Thyroid gland (tissue), 4 donors: Measurements from ENCODE around the gene BTBD9. TPM values are rescaled to one million over a fixed set of nuclear protein-coding genes. Genes with fewer than 3 reads are reported as not detected.

ENCODE experiments used
- DNase-seq, 2 donors: peaks; one replicate each; pipeline ENCODE4 v3.0.0-alpha.2; 2019
- H3K27ac ChIP-seq, 3 donors: fragments of 200-600 bp; sonication (generic); 1 replicate in 2 of 3; 2 replicates in 1 of 3; pipeline ENCODE4 v1.5.1; 2016 to 2019; ENCODE audit warnings: mild to moderate bottlenecking in 1 of 3, moderate library complexity in 1 of 3
- H3K27me3 ChIP-seq: fragments of 200-600 bp; sonication (generic); one replicate; pipeline ENCODE4 v1.5.1; 2019
- H3K36me3 ChIP-seq, 2 donors: fragments of 200-600 bp; sonication (generic); one replicate each; pipeline ENCODE4 v1.5.1; 2016 to 2019
- H3K4me1 ChIP-seq, 2 donors: fragments of 200-600 bp; sonication (generic); one replicate each; pipeline ENCODE4 v1.5.1; 2017 to 2019
- H3K4me3 ChIP-seq, 3 donors: fragments of 200-600 bp; sonication (generic); replicated peaks in 1 of 3; 1 replicate in 2 of 3; 2 replicates in 1 of 3; pipeline ENCODE4 v1.5.1; 2016; ENCODE audit warnings: mild to moderate bottlenecking in 1 of 3
- H3K9me3 ChIP-seq: fragments of 200-600 bp; sonication (generic); one replicate; pipeline ENCODE4 v1.5.1; 2017
- CTCF ChIP-seq, 6 experiments: fragments of 200-600 bp in 3 of 6; fragments of 450-650 bp in 3 of 6; sonication (generic) in 3 of 6; IDR thresholded peaks; one replicate each; pipeline ENCODE4 v1.5.1; 2016 to 2019; ENCODE audit warnings: antibody characterized with exemption in 6 of 6, mild to moderate bottlenecking in 2 of 6, inconsistent platforms in 1 of 6, moderate library complexity in 1 of 6
- POLR2A ChIP-seq, 2 donors: fragments of 450-650 bp; IDR thresholded peaks; one replicate each; pipeline ENCODE4 v1.6.1; 2017; ENCODE audit warnings: antibody characterized with exemption in 2 of 2, mild to moderate bottlenecking in 2 of 2, moderate library complexity in 1 of 2
- WGBS, 2 donors: methylation state at CpG; one replicate each; pipeline ENCODE4 v1.1.5; 2017; 5-methylcytosine and 5-hydroxymethylcytosine counted together
- intact Hi-C: fragments of 100-400 bp; cut with DNase I; formaldehyde crosslinking; loops from one replicate; pipeline ENCODE4 v1.15.1; 2023
- total RNA-seq, 4 donors: library from RNA; depleted of rRNA; stranded (reverse); fragments of >200 nt; gene quantifications; one replicate each; pipeline ENCODE4 v1.2.3, GENCODE V29; 2016

Gene BTBD9
- total RNA-seq, 4 donors from 2014 or later = 17.3 to 32.0 (median 27.4) TPM

- intact Hi-C loops = loop anchor here (5.0 to 10.0 kb wide), 2 partner anchors 723 to 791 kb away; no protein-coding TSS in a partner anchor
- DNase-seq = no peak
- no peak for TF ChIP-seq CTCF (IDR thresholded peaks at IDR 0.05)
- TF ChIP-seq POLR2A (IDR thresholded peaks at IDR 0.05) = no peak
Measured at GRCh38 chr6:38498085-38498484, 141.6 kb downstream of the BTBD9 start.

GRCh38 chr6:38497546-38497945, 142.2 kb downstream of the BTBD9 start:
- Histone ChIP-seq H3K27me3 (no peaks in the 10 kb centered on the region), H3K36me3 (no peaks in the 10 kb centered on the region), H3K27ac (no peak overlapping the region), H3K4me1 (no peaks in the 10 kb centered on the region), H3K9me3 (no peaks in the 10 kb centered on the region), H3K4me3 (no peak overlapping the region)
- WGBS, 2 donors = 84 to 86% methylated on average over 2 of the region's 2 CpGs
- intact Hi-C loops = loop anchor here (5.0 to 10.0 kb wide), 2 partner anchors 723 to 790 kb away; no protein-coding TSS in a partner anchor
- no peak for DNase-seq
- TF ChIP-seq POLR2A (IDR thresholded peaks at IDR 0.05) (no peak), CTCF (IDR thresholded peaks at IDR 0.05) (no peak)

More at GRCh38 chr6:38498085-38498484, 141.6 kb downstream of the BTBD9 start:
- Histone ChIP-seq H3K36me3 (no peaks in the 10 kb centered on the region), H3K27me3 (no peaks in the 10 kb centered on the region), H3K4me3 (no peak overlapping the region), H3K4me1 (no peaks in the 10 kb centered on the region), H3K27ac (no peak overlapping the region), H3K9me3 (no peaks in the 10 kb centered on the region)
- WGBS, 2 donors = 96 to 97% methylated on average over 1 of the region's 1 CpG

- TF ChIP-seq CTCF (IDR thresholded peaks at IDR 0.05) (no peak), POLR2A (IDR thresholded peaks at IDR 0.05) (no peak)
- Histone ChIP-seq H3K27me3 (no peaks in the 10 kb centered on the region), H3K4me3 (no peak overlapping the region), H3K4me1 (no peaks in the 10 kb centered on the region), H3K36me3 (no peaks in the 10 kb centered on the region), H3K9me3 (no peaks in the 10 kb centered on the region), H3K27ac (no peak overlapping the region)
- 55 to 59% methylated on average over 5 of the region's 5 CpGs for WGBS, 2 donors
- peak; percentile 51 to 58 for DNase-seq
- intact Hi-C loops = loop anchor here (5.0 to 10.0 kb wide), 2 partner anchors 721 to 789 kb away; no protein-coding TSS in a partner anchor
Measured at GRCh38 chr6:38495922-38496635, 143.7 kb downstream of the BTBD9 start.

GRCh38 chr6:38495518-38495917, 144.2 kb downstream of the BTBD9 start:
- intact Hi-C loops = loop anchor here (5.0 to 10.0 kb wide), 2 partner anchors 721 to 788 kb away; no protein-coding TSS in a partner anchor
- Histone ChIP-seq H3K27ac (no peak overlapping the region), H3K27me3 (no peaks in the 10 kb centered on the region), H3K36me3 (no peaks in the 10 kb centered on the region), H3K9me3 (no peaks in the 10 kb centered on the region), H3K4me1 (no peaks in the 10 kb centered on the region), H3K4me3 (no peak overlapping the region)
- TF ChIP-seq CTCF (IDR thresholded peaks at IDR 0.05) = no peak
- no peak for TF ChIP-seq POLR2A (IDR thresholded peaks at IDR 0.05)
- DNase-seq = no peak
- 76 to 85% methylated on average over 5 of the region's 5 CpGs for WGBS, 2 donors

GRCh38 chr6:38493931-38494547, 145.7 kb downstream of the BTBD9 start:
- DNase-seq = peak; percentile 80 to 85
- Histone ChIP-seq H3K27ac (no peak overlapping the region), H3K9me3 (no peaks in the 10 kb centered on the region), H3K27me3 (no peaks in the 10 kb centered on the region), H3K4me1 (no peaks in the 10 kb centered on the region), H3K4me3 (no peak overlapping the region), H3K36me3 (no peaks in the 10 kb centered on the region)
- 34 to 36% methylated on average over 6 of the region's 6 CpGs for WGBS, 2 donors
- TF ChIP-seq POLR2A (IDR thresholded peaks at IDR 0.05) (no peak), CTCF (IDR thresholded peaks at IDR 0.05) (peak; percentile 85 to 96 (median 91))
- intact Hi-C loops = loop anchor here (10.0 kb wide), 1 partner anchor 719 kb away; no protein-coding TSS in a partner anchor
